ENCODE measurements around the gene SIGLEC12. TPM values are rescaled to one million over a fixed set of nuclear protein-coding genes. Genes with fewer than 3 reads are reported as not detected.

Gene SIGLEC12
- total RNA-seq, 1 experiment from 2014 or later = not detected

DNA sequence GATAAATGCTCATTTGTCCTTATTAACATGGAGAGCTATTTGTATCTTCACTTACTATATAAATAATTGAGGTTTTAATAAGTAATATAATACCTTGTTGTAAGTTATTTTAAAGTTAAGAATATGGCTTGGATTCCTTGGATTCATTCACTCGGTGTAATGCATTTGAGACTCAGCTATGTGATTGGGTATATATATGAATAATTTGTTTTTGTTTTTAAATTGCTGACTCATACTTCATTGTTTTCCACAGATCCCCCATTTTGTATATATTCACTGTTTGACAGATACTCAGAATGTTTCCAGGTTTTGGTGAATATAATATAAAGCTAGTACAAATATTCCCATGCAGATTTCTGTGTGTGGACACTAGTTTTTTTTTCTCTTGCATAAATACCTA, 30.1 kb downstream of the SIGLEC12 start:
- H3K36me3 Mint-ChIP-seq (ENCODE audit: insufficient read depth, unreplicated experiment) = peaks cover 5% of the 10 kb centered on the region
- TF ChIP-seq CTCF (IDR thresholded peaks at IDR 0.05; ENCODE audit: insufficient read depth in 1 of 2, low read depth in 1 of 2, low read length in 1 of 2, severe bottlenecking in 1 of 2, unreplicated experiment in 1 of 2) = no peak
- H3K27me3 Mint-ChIP-seq (ENCODE audit: insufficient read depth, unreplicated experiment) = no peaks in the 10 kb centered on the region

GRCh38 chr19:51470966-51471365, 30.6 kb downstream of the SIGLEC12 start:
- no peaks in the 10 kb centered on the region for H3K36me3 ChIP-seq (ENCODE audit: control insufficient read depth, insufficient read depth, low read length)
- intact Hi-C loops (cut with micrococcal nuclease; ENCODE audit: unreplicated experiment) = no loop called here
- ChIA-PET POLR2A (no interaction called here), CTCF (interaction anchor here (1.0 to 1.1 kb wide), 2 partner anchors 10 to 186 kb away, joined by 3 to 5 read pairs; no protein-coding TSS in a partner anchor)
- no peak overlapping the region for H3K4me3 ChIP-seq (ENCODE audit: low read depth, low read length)
- BruUV-seq (replicated peaks) = no TSS peak
- no peak for TF ChIP-seq CTCF (IDR thresholded peaks at IDR 0.05; ENCODE audit: insufficient read depth in 1 of 2, low read depth in 1 of 2, low read length in 1 of 2, severe bottlenecking in 1 of 2, unreplicated experiment in 1 of 2)
- Mint-ChIP-seq H3K27ac (ENCODE audit: unreplicated experiment) (no peak overlapping the region), H3K4me3 (ENCODE audit: unreplicated experiment) (no peak overlapping the region), H3K4me1 (ENCODE audit: low read depth, unreplicated experiment) (peaks cover 15% of the 10 kb centered on the region), H3K36me3 (ENCODE audit: insufficient read depth, unreplicated experiment) (peaks cover 5% of the 10 kb centered on the region), H3K27me3 (ENCODE audit: insufficient read depth, unreplicated experiment) (peaks cover 2% of the 10 kb centered on the region), H3K9me3 (ENCODE audit: unreplicated experiment) (no peaks in the 10 kb centered on the region)
- DNase-seq = no peak
- peaks cover 29% of the 10 kb centered on the region for H3K4me1 ChIP-seq
- 0 out of 2 replicates have a peak, but pooled peaks cover 2% of the 10 kb centered on the region for H3K9me3 ChIP-seq
- no peaks in the 10 kb centered on the region for H3K27me3 ChIP-seq (replicated peaks; ENCODE audit: control insufficient read depth, insufficient read depth, low read length)

More for the DNA sequence above, 30.1 kb downstream of the SIGLEC12 start:
- H3K4me1 Mint-ChIP-seq (ENCODE audit: low read depth, unreplicated experiment) = peaks cover 15% of the 10 kb centered on the region
- 0 out of 2 replicates have a peak, but pooled peaks cover 3% of the 10 kb centered on the region for H3K9me3 ChIP-seq
- H3K36me3 ChIP-seq (ENCODE audit: control insufficient read depth, insufficient read depth, low read length) = no peaks in the 10 kb centered on the region
- H3K9me3 Mint-ChIP-seq (ENCODE audit: unreplicated experiment) = no peaks in the 10 kb centered on the region
- H3K27me3 ChIP-seq (replicated peaks; ENCODE audit: control insufficient read depth, insufficient read depth, low read length) = no peaks in the 10 kb centered on the region
- peaks cover 29% of the 10 kb centered on the region for H3K4me1 ChIP-seq
- POLR2A ChIA-PET = no interaction called here
- no peak overlapping the region for H3K4me3 Mint-ChIP-seq (ENCODE audit: unreplicated experiment)
- BruUV-seq (replicated peaks) = no TSS peak
- intact Hi-C loops (cut with micrococcal nuclease; ENCODE audit: unreplicated experiment) = no loop called here
- no peak overlapping the region for H3K4me3 ChIP-seq (ENCODE audit: low read depth, low read length)
- CTCF ChIA-PET = interaction anchor here (1.0 to 1.1 kb wide), 2 partner anchors 10 to 185 kb away, joined by 3 to 5 read pairs; no protein-coding TSS in a partner anchor
- DNase-seq = no peak
- H3K27ac Mint-ChIP-seq (ENCODE audit: unreplicated experiment) = no peak overlapping the region

GRCh38 chr19:51469629-51470028, 32.0 kb downstream of the SIGLEC12 start:
- no peak for DNase-seq
- Histone ChIP-seq H3K4me1 (peaks cover 17% of the 10 kb centered on the region), H3K27me3 (replicated peaks; ENCODE audit: control insufficient read depth, insufficient read depth, low read length) (no peaks in the 10 kb centered on the region), H3K36me3 (ENCODE audit: control insufficient read depth, insufficient read depth, low read length) (no peaks in the 10 kb centered on the region), H3K9me3 (no peaks in the 10 kb centered on the region), H3K4me3 (ENCODE audit: low read depth, low read length) (no peak overlapping the region)
- CTCF ChIA-PET = interaction anchor here (0.5 kb wide), 1 partner anchor 191 kb away, joined by 6 read pairs; no protein-coding TSS in a partner anchor
- TF ChIP-seq CTCF (IDR thresholded peaks at IDR 0.05; ENCODE audit: insufficient read depth in 1 of 2, low read depth in 1 of 2, low read length in 1 of 2, severe bottlenecking in 1 of 2, unreplicated experiment in 1 of 2) = no peak
- POLR2A ChIA-PET = no interaction called here
- intact Hi-C loops (cut with micrococcal nuclease; ENCODE audit: unreplicated experiment) = no loop called here
- Mint-ChIP-seq H3K4me3 (ENCODE audit: unreplicated experiment) (no peak overlapping the region), H3K27ac (ENCODE audit: unreplicated experiment) (no peak overlapping the region), H3K9me3 (ENCODE audit: unreplicated experiment) (no peaks in the 10 kb centered on the region), H3K4me1 (ENCODE audit: low read depth, unreplicated experiment) (peaks cover 4% of the 10 kb centered on the region), H3K27me3 (ENCODE audit: insufficient read depth, unreplicated experiment) (peaks cover 12% of the 10 kb centered on the region), H3K36me3 (ENCODE audit: insufficient read depth, unreplicated experiment) (no peaks in the 10 kb centered on the region)
- BruUV-seq (replicated peaks) = no TSS peak

All from Caco-2 (cell line).